Left hindlimb (tissue), 1 donor: ENCODE results near the gene RASSF8.
A peak's percentile ranks its signal among the peaks of the same experiment; 100 is the strongest.

Experiments
- DNase-seq: peaks from one replicate; pipeline ENCODE4 v3.0.0-alpha.2; 2018

RASSF8 gene

GRCh38 chr12:26068503-26068902 lies 110.0 kb downstream of the RASSF8 start:
- DNase-seq = no peak

DNA sequence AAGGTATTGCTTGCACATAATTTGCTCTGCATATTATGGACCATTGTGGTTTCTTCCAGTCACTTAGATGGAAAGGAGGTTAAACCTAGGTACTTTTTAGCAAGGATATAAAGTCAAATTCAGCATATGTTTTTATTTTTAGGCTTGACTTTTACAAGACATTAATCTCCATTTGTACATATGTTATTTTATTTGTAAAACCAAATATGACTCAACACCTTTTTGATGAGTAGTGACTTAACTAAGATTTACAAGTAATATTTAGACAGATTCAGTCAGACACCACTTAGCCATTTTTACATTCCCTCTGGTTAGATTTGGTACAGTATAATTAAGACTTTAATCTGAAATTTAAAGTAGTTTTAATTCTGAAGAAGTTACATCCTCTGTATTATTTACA lies 111.3 kb downstream of the RASSF8 start:
- DNase-seq = no peak

DNA sequence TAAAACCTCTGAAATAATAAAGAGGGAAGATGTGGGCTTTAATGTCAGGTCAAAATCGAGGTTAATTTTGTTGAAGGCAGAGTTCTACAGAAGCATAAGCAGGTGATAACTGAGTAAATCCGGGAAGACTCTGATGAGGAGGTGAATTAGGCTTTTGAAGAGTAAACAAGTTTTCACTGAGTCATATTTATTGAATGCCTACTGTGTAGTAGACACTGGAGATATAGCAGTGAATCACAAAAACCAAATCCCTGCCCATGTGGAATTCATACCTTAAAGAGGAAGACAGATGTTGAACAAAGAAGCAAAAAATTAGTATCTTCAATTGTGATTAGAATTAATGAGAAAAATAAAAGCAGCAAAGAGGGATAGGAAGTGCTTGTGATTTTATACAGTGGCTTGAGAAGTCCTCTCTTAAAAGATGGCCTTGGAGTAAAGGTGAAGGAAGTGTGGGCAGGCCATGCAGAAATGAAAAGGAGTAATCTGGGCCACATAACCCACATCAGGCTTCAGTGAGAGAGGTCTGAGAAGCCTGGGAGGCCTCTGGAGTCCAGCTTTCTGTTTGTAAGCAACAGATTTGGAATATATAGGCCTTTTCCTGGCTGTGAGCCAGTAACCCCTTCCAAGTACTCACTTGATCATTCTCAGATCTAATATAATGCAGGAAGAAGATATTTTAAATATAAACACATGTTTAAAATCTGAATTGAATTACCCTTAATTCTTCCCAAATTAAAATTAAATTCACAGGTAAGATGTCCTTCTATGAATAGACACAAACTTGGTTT lies 119.6 kb downstream of the RASSF8 start:
- peak; percentile 53 for DNase-seq

DNA sequence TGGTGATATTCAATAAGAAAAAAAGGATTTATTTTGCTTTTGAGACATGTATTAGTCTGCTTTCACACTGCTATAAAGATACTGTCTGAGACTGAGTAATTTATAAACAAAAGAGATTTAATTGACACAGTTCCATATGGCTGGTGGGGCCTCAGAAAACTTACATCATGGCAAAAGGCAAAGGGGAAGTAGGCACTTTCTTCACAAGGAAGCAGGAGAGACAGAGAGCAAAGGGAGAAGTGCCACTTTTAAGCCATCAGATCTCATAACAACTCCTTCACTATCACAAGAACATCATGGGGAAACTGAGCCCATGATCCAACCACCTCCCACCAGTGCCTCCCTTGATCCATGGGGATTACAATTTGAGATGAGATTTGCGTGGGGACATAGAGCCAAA lies 122.4 kb downstream of the RASSF8 start:
- no peak for DNase-seq

- no peak for DNase-seq
Observed at GRCh38 chr12:26086936-26087335, 128.5 kb downstream of the RASSF8 start.

DNA sequence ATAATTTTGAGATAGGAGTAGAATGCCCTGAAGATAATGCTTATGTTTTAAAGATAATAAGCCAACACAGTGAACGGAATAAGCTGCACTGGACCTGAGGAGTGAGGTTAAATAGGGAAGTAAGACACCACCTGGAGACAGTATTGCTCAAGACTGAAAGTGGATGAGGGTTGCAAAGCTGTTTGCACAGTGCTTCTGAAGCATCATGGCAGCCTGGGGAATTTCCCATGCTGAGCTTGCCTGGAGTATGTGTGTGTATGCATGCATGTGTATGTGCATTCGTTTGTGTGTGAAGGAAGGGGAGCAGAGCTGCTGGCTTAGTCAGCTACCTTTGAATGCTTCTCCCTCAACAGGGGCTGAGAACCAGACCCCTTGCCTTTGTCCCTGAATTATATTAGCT lies 130.5 kb downstream of the RASSF8 start:
- no peak for DNase-seq

- no peak for DNase-seq
Observed at GRCh38 chr12:26090836-26091510, 132.5 kb downstream of the RASSF8 start.

DNA sequence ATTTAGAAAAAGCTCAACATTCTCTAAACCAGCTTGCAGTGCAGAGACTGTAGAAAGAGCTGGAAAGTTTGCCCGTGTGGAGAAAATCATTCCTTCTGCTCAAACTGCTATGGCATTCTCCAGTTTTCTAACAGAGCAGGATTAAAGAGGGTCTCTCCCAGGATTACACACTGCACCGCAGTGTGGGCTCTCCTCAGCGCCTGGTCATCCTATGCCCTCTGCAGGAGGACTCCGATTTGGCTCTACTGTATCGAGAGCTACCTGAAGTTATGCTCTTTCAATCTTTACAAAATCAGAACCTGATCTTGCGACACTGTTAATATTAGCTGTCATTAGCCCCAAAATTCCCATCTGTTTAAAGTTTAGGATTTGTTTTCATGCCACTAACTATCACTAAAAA lies 133.3 kb downstream of the RASSF8 start:
- DNase-seq = no peak

DNA sequence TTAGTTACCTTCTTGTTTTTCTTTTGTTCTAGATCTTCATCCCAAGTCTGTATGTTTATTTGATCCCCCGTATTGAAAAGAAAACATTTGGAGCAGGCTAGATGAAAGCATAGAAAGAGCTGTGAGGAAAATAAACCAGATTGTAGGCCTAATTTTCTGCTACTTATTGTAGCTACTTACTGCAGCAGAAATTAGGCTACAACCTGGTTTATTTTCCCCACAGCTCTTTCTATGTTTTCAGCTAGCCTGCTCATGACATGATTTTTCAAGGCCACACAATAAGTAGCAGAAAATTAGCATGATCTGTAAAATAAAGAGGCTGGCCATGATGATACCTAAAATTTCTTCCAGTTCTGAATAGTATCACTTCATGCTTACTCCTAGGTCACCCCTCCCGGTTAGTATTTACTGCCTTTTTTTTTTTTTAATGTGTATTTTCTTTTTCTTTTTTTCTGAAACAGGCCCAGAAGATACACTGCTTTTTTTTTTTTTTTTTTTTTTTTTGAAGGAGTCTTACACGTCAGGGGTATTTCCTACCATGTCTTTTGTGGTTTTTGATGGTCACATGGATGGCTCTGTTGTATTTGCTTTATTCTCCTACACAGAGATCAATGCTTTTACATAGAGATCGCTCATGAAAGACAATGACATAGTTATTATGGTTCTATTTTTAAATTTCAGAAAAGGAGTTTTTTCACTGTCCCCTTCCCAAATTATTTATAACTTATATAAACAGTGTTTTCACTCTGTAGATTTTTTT lies 134.0 kb downstream of the RASSF8 start:
- DNase-seq = no peak

DNA sequence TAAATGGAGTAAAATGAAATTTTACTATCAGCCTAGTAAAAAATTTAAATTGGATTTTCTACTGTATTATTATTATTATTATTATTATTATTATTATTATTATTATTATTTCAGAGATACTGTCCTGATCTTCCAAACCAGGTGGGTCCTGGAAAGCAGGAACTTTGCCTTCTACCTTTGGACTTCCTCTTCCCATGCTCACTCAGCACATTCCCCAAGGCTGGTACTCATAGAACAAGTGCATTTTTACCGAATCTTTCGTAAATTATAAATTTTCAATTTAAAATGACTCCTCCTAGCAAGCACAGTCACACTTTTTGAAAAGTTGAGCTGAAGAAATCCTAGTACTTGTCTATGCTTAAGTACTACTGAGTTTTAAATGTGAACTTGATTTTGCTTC lies 136.7 kb downstream of the RASSF8 start:
- no peak for DNase-seq

DNA sequence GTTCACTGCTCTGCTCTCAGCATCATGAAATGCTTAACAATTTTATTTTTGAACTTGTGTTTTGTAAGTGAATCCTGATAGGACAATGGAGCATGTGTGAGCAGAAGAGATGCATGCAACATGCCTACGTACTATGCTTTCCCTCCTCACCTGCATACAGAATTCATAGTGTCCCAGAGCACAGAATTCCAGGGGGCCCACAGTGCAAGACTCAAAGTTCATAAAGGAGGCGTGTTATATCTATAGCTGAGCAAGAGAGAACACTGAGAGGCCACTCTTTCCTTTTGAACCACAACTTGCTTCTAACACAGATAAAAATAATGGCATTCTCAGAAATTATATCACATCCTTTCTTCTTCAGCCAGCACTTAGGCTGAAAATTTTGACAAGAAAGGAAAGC lies 137.6 kb downstream of the RASSF8 start:
- DNase-seq = no peak

- DNase-seq = peak; percentile 76
Observed at GRCh38 chr12:26097046-26097878, 138.8 kb downstream of the RASSF8 start.

DNA sequence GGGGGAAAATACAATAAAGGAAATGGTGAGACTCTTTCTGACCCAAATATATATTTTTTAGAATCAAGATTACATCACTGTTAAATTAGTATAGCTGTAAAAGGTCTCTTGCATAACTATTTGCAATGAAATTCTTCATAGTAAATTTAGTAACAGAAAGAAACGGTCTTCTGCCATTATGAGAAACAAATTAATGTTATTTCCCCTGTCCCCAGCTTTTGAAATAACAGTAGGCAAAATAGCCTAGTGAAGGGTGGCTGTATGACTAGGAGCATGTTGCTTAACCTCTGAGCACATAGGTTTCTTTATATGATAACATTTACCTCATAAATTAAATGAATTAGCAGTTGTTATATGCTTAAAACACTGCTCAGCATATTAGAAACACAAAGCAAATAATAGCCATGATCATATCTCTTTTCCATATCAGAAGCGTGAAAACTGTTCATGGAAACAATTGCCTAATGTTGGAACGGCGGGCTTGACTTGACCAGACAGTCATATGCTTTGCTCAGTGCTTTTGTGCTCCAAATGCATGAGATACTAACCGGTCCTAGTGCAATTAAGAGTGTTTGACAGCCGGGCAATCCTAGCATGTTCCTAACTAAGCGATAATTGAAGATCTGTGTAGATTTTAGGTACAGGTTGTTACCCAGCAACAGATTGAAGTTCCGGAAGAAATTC lies 142.3 kb downstream of the RASSF8 start:
- no peak for DNase-seq

DNA sequence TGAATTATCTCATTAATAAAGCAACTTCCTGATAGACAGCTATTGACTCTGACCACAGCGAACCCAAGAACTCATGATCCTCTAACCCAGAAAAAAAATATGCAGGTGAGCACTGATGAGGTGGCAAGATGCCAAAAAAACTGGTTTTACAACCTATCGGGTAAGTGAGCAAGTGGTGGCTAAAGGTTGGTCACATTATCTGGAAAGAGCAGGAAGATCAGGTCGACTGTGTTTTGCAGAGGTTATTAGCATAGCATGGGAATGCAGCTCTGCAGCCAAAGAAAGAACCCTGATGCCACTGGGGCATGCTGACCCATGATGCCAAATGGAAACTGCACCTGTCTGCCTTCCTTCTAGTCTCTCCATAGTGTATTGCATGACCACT lies 142.9 kb downstream of the RASSF8 start:
- no peak for DNase-seq

DNA sequence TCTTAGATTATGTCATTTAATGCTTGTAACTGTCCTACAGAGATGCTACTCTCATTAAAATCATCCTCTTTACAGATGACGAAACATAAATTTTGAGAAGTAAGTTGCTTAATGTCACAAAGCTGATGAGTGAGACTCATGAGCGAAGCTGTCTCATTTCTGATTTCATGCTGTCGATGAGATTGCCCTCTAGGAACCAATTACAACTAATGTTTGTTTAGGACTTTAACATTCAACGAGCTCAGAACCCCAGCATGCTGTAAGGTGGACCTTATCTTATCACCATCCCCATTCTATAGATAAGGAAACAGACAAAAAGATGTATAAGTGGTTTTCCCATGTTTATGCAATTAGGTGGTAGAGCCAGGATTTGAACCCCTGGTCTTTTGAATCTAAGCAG lies 143.3 kb downstream of the RASSF8 start:
- no peak for DNase-seq

GRCh38 chr12:26102953-26103352 lies 144.5 kb downstream of the RASSF8 start:
- DNase-seq = no peak

DNA sequence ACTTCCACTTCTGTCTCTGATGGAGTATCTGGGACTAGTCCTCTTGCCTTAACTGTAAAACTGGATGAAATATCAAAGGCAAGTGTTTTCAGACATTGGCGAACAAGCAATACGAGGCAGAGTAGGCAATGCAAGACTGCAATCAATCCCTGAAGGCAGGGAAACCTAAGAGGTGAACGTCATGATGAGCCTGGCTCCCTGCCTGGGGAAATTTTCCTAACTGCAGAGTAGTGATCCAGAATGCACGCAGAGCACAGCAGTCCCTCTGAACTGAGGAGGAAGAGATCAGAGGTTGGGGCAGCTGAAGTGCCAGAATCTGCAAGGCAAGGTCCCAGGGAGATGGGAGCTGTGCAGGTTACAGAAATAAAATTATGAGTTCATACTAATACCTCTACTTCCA lies 147.9 kb downstream of the RASSF8 start:
- no peak for DNase-seq

GRCh38 chr12:26108915-26109314 lies 150.4 kb downstream of the RASSF8 start:
- DNase-seq = no peak

DNA sequence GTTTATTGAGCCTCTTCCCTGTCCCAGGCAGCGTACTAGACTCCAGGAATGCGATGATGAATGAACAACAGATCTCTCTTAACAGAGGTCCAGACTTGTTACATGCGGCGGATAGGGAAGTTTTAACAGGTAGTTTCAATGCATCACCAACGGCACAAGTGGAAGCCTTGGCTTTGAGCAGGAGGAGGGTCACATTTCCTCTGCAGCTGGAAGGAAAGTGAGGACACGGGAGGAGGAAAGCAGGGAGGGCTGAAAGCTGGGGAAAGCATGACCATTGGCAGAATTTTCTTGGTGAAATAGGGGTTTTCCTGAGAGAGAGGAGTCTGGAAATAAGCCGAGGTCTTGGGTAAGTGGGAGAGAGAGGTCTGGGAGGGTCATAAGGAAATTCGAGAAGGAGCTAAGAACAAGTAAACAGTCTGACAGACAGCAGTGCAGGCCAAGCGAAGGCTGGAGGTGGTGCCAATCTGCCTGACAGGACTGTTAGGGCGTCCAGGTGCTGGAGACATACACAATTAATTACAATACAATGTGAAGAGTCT lies 150.9 kb downstream of the RASSF8 start:
- DNase-seq = peak; percentile 58

- no peak for DNase-seq
Observed at GRCh38 chr12:26112232-26112631, 153.8 kb downstream of the RASSF8 start.

DNA sequence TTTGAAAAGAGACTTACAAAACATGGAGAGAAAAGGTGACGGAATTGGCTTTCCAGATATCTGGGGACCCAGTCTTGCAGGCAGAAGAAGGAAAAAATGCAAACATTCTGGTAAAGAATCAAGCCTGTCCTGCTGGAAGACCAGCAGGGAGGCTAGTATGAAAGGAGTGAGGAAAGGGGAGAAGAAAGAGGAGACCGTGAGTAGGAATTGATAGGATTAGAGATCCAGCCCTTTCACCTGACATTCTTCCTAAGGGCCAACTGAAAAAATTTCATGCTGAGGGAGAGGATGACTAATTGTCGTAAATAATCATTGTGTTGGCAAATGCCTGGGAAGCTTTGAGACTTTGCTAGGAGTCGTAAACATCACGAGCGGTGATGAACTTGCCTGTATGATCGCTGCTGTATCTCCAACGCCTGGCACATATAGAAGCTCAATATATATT lies 154.2 kb downstream of the RASSF8 start:
- no peak for DNase-seq

- no peak for DNase-seq
Observed at GRCh38 chr12:26113181-26113654, 154.7 kb downstream of the RASSF8 start.
